ENCODE results near the gene ELAC2. TPM values are rescaled to one million over a fixed set of nuclear protein-coding genes. Genes with fewer than 3 reads are reported as not detected.

Gene ELAC2
- total and polyA plus RNA-seq, 2 donors (not counting 1 experiment from before 2014, with no cell fraction given): 58.1 to 79.4 TPM

DNA sequence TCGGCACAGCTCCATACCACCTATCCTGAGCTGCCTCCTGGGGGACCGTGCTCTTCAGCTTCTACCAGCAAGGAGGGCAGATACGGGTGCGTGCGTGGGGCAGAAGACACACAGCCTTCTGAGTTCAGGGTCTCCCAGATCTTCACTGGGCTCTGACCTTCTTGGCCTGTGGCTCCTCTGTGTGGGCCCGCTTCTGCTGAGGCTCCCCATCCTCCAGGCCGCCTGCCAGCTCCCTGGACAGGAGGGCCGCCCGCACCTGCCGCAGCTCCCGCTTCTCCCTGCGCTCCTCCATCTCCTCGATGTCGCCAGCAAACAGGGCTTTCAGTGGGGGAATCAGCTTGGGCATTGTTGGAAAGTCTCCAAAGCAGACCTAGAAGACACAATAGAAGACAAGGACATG lies 25.2 kb downstream of the ELAC2 start:
- ChIA-PET POLR2A (no interaction called here), CTCF (interaction anchor here (1.0 to 1.5 kb wide), 3 partner anchors 10 to 15 kb away, joined by 3 to 5 read pairs (median 3); no protein-coding TSS in a partner anchor)
- 96% methylated on average over 14 of the region's 14 CpGs for WGBS (ENCODE audit: insufficient coverage)

DNA sequence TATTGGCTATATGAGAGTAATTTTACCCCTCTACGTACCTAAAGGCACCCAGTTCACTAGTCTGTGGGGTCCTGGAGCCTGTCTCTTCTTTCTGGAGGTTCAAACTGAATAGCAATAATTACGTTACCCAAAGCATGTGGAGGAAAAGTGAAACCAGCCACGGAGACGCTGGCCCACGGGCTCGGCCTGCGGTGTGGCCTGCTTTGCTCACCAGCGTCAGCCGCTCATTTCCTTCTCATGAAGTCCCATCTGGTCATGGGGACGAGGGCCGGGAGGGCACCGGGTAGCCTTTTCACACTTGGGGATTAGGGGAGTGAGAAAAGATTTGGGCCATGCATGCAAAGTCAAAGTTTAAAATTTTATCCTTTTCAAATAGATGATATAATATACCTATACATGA lies 26.9 kb downstream of the ELAC2 start:
- Histone ChIP-seq H3K27me3 (replicated peaks in 1 of 4; ENCODE audit: control extremely low read depth in 1 of 4, control insufficient read depth in 3 of 4, insufficient read depth in 4 of 4, low read length in 3 of 4) (no peaks in the 10 kb centered on the region), H3K27ac (ENCODE audit: low read length in 2 of 2) (no peak overlapping the region), H3K9ac (ENCODE audit: low read length) (no peak overlapping the region), H3K4me3 (ENCODE audit: control extremely low read depth in 1 of 5, extremely low read depth in 1 of 5, insufficient read depth in 1 of 5, low read depth in 2 of 5, low read length in 4 of 5) (no peak overlapping the region), H3K9me3 (ENCODE audit: control extremely low read depth in 1 of 3, control insufficient read depth in 2 of 3, insufficient read depth in 1 of 3, low read length in 2 of 3) (no peaks in the 10 kb centered on the region), H3K4me2 (replicated peaks; ENCODE audit: low read depth, low read length, poor library complexity, severe bottlenecking) (no peak overlapping the region), H3K79me2 (ENCODE audit: control insufficient read depth, insufficient read depth, low read length) (no peaks in the 10 kb centered on the region), H4K20me1 (ENCODE audit: control insufficient read depth, insufficient read depth, low read length, poor library complexity, severe bottlenecking) (no peaks in the 10 kb centered on the region), H3K36me3 (replicated peaks in 1 of 2; ENCODE audit: control extremely low read depth in 1 of 2, control insufficient read depth in 1 of 2, extremely low read depth in 1 of 2, insufficient read depth in 2 of 2, low read length in 1 of 2) (peaks cover 2 to 50% of the 10 kb centered on the region in 2 experiments), H2AFZ (ENCODE audit: insufficient read depth, low read depth, low read length, poor library complexity, severe bottlenecking) (no peak overlapping the region), H3K4me1 (ENCODE audit: control insufficient read depth in 2 of 2, insufficient read depth in 2 of 2, low read length in 2 of 2) (peaks cover 0 to 12% of the 10 kb centered on the region in 2 donors)
- H3K4me3 Mint-ChIP-seq: no peak overlapping the region
- H3K9me3 Mint-ChIP-seq (ENCODE audit: insufficient read depth): no peaks in the 10 kb centered on the region
- ATAC-seq (ENCODE audit: low read depth) (no peak), DNase-seq (no peak)
- H3K27me3 Mint-ChIP-seq: no peaks in the 10 kb centered on the region
- WGBS (ENCODE audit: insufficient coverage): 98% methylated on average over 8 of the region's 12 CpGs
- peaks cover 22% of the 10 kb centered on the region for H3K4me1 Mint-ChIP-seq
- no peak for TF ChIP-seq EZH2 (IDR thresholded peaks at IDR 0.05; ENCODE audit: borderline replicate concordance, insufficient read depth, low read depth, low read length, poor library complexity, severe bottlenecking)
- TF ChIP-seq, protein P1, sequence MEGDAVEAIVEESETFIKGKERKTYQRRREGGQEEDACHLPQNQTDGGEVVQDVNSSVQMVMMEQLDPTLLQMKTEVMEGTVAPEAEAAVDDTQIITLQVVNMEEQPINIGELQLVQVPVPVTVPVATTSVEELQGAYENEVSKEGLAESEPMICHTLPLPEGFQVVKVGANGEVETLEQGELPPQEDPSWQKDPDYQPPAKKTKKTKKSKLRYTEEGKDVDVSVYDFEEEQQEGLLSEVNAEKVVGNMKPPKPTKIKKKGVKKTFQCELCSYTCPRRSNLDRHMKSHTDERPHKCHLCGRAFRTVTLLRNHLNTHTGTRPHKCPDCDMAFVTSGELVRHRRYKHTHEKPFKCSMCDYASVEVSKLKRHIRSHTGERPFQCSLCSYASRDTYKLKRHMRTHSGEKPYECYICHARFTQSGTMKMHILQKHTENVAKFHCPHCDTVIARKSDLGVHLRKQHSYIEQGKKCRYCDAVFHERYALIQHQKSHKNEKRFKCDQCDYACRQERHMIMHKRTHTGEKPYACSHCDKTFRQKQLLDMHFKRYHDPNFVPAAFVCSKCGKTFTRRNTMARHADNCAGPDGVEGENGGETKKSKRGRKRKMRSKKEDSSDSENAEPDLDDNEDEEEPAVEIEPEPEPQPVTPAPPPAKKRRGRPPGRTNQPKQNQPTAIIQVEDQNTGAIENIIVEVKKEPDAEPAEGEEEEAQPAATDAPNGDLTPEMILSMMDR (IDR thresholded peaks at IDR 0.05): no peak
- intact Hi-C loops (cut with micrococcal nuclease): no loop called here
- POLR2A ChIA-PET: no interaction called here
- CTCF ChIA-PET: interaction anchor here (1.1 to 1.5 kb wide), 2 partner anchors 12 to 14 kb away, joined by 3 to 7 read pairs; no protein-coding TSS in a partner anchor
- no peak overlapping the region for H3K27ac Mint-ChIP-seq

More for the DNA sequence above, 25.2 kb downstream of the ELAC2 start:
- Mint-ChIP-seq H3K9me3 (ENCODE audit: insufficient read depth) (no peaks in the 10 kb centered on the region), H3K27me3 (no peaks in the 10 kb centered on the region), H3K4me1 (peaks cover 22% of the 10 kb centered on the region), H3K27ac (no peak overlapping the region), H3K4me3 (no peak overlapping the region)
- Histone ChIP-seq H3K4me3 (ENCODE audit: control extremely low read depth in 1 of 5, extremely low read depth in 1 of 5, insufficient read depth in 1 of 5, low read depth in 2 of 5, low read length in 4 of 5) (no peak overlapping the region), H3K9ac (ENCODE audit: low read length) (no peak overlapping the region), H3K4me2 (replicated peaks; ENCODE audit: low read depth, low read length, poor library complexity, severe bottlenecking) (no peak overlapping the region), H4K20me1 (ENCODE audit: control insufficient read depth, insufficient read depth, low read length, poor library complexity, severe bottlenecking) (no peaks in the 10 kb centered on the region), H3K79me2 (ENCODE audit: control insufficient read depth, insufficient read depth, low read length) (no peaks in the 10 kb centered on the region), H3K27ac (ENCODE audit: low read length in 2 of 2) (no peak overlapping the region), H2AFZ (ENCODE audit: insufficient read depth, low read depth, low read length, poor library complexity, severe bottlenecking) (no peak overlapping the region), H3K9me3 (ENCODE audit: control extremely low read depth in 1 of 3, control insufficient read depth in 2 of 3, insufficient read depth in 1 of 3, low read length in 2 of 3) (no peaks in the 10 kb centered on the region), H3K27me3 (replicated peaks in 1 of 4; ENCODE audit: control extremely low read depth in 1 of 4, control insufficient read depth in 3 of 4, insufficient read depth in 4 of 4, low read length in 3 of 4) (no peaks in the 10 kb centered on the region), H3K36me3 (replicated peaks in 1 of 2; ENCODE audit: control extremely low read depth in 1 of 2, control insufficient read depth in 1 of 2, extremely low read depth in 1 of 2, insufficient read depth in 2 of 2, low read length in 1 of 2) (peaks cover 9 to 67% of the 10 kb centered on the region in 2 experiments), H3K4me1 (ENCODE audit: control insufficient read depth in 2 of 2, insufficient read depth in 2 of 2, low read length in 2 of 2) (peaks cover 0 to 12% of the 10 kb centered on the region in 2 donors)
- TF ChIP-seq, protein P1 (IDR thresholded peaks at IDR 0.05): no peak
- TF ChIP-seq EZH2 (IDR thresholded peaks at IDR 0.05; ENCODE audit: borderline replicate concordance, insufficient read depth, low read depth, low read length, poor library complexity, severe bottlenecking): no peak
- no peak for DNase-seq
- intact Hi-C loops (cut with micrococcal nuclease): no loop called here
- no peak for ATAC-seq (ENCODE audit: low read depth)

All from B cell (primary cell).